Posterior cingulate gyrus (tissue), 11 donors: ENCODE data around the gene PIK3R2.

ENCODE experiments used
- DNase-seq, 10 donors: peaks; one replicate each; pipeline versions ENCODE4 v3.0.0 to v3.0.0-alpha.2; 2020 to 2021; ENCODE audit warnings: mixed read lengths in 3 of 10
- intact Hi-C: fragments of 100-400 bp; cut with DNase I; formaldehyde crosslinking; loops from one replicate; pipeline ENCODE4 v1.15.1; 2023

The PIK3R2 gene

DNA sequence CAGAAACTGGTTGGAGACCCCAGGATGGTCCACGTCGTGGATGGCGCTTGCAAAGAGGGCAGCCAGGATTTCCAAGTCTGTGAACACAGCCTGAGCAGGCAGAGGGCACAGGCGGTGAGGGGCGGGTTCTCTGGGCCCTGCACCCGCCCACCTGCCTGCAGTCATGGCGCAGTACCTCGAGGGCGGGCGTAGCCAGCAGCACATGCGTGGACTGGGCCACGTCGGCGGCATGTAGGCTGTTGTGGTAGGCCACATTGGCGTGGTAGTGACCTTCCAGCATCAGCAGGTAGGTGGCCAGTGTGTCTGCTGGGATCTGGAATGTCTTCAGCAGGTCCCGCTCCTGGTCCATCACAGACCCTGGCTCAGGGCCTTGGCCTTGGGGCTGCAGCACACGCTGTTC, 65.2 kb downstream of the PIK3R2 start:
- intact Hi-C loops = loop anchor here (10.0 kb wide), 1 partner anchor 177 kb away; the partner anchor contains the start of gene LRRC25
- DNase-seq = no peak

DNA sequence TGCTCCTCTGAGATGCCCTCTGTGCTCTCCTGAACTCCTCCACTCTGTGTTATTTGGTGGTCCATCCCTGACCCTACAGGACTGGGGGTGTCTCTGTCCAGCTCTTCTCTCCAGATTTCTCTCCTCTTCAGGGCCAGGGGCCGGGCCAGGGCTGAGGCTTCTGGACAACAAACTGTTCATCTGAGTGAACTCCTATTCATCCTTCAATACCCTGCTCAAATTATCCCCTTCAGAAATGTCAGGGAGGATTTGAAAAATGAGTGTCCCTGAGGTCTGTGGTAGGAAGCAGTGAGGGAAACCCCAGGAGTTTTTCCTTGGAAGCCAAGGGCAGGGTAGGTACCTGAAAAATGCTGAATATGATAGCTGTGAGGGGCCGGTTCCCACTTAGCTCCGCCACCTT, 65.6 kb downstream of the PIK3R2 start:
- intact Hi-C loops = loop anchor here (10.0 kb wide), 1 partner anchor 176 kb away; the partner anchor contains the start of gene LRRC25

More for the DNA sequence above, 65.6 kb downstream of the PIK3R2 start:
- no peak for DNase-seq
